ENCODE data around the gene ZSWIM4. TPM values are rescaled to one million over a fixed set of nuclear protein-coding genes. Genes with fewer than 3 reads are reported as not detected.

Gene ZSWIM4
- total and polyA plus RNA-seq, 2 of the 13 experiments (the other 11 are each of a cell fraction or from before 2014, with no cell fraction given) = 0.33 to 0.86 TPM

GRCh38 chr19:13765395-13766094 is 29.7 kb upstream of the ZSWIM4 start (continued):
- TF ChIP-seq HOXA5 (CRISPR knock-in tag; IDR thresholded peaks at IDR 0.05) (no peak), DNMT3B (CRISPR knock-in tag; conservative IDR thresholded peaks at IDR 0.05) (no peak), ZBTB40 (IDR thresholded peaks at IDR 0.05) (no peak), ZBTB40 (CRISPR knock-in tag; IDR thresholded peaks at IDR 0.05) (no peak), ZNF589 (CRISPR knock-in tag; conservative IDR thresholded peaks at IDR 0.05) (no peak), RXRA (CRISPR knock-in tag; IDR thresholded peaks at IDR 0.05) (no peak), MAFK (conservative IDR thresholded peaks at IDR 0.05 in 1 of 2, IDR thresholded peaks at IDR 0.05 in 1 of 2; ENCODE audit: low read length in 2 of 2) (0 out of 4 replicates have a peak, but pooled peaks of 1 of the 2 experiments have one; percentile 7), PRMT3 (CRISPR knock-in tag; IDR thresholded peaks at IDR 0.05; ENCODE audit: borderline replicate concordance, low read depth) (no peak), TCF7 (IDR thresholded peaks at IDR 0.05; ENCODE audit: low read depth) (no peak), KDM2A (CRISPR knock-in tag; IDR thresholded peaks at IDR 0.05; ENCODE audit: borderline replicate concordance, low read depth) (no peak), HMG20A (CRISPR knock-in tag; IDR thresholded peaks at IDR 0.05; ENCODE audit: borderline replicate concordance) (no peak; the same call in 1 of the 2 replicates), ZNF720 (CRISPR knock-in tag; IDR thresholded peaks at IDR 0.05) (no peak), ESRRA (CRISPR knock-in tag; IDR thresholded peaks at IDR 0.05; ENCODE audit: low read depth) (no peak), NCOA2 (CRISPR knock-in tag; IDR thresholded peaks at IDR 0.05) (no peak), SRSF4 (IDR thresholded peaks at IDR 0.05; ENCODE audit: low read depth, low read length, poor library complexity, severe bottlenecking) (no peak)
- TF ChIP-seq, protein P1, sequence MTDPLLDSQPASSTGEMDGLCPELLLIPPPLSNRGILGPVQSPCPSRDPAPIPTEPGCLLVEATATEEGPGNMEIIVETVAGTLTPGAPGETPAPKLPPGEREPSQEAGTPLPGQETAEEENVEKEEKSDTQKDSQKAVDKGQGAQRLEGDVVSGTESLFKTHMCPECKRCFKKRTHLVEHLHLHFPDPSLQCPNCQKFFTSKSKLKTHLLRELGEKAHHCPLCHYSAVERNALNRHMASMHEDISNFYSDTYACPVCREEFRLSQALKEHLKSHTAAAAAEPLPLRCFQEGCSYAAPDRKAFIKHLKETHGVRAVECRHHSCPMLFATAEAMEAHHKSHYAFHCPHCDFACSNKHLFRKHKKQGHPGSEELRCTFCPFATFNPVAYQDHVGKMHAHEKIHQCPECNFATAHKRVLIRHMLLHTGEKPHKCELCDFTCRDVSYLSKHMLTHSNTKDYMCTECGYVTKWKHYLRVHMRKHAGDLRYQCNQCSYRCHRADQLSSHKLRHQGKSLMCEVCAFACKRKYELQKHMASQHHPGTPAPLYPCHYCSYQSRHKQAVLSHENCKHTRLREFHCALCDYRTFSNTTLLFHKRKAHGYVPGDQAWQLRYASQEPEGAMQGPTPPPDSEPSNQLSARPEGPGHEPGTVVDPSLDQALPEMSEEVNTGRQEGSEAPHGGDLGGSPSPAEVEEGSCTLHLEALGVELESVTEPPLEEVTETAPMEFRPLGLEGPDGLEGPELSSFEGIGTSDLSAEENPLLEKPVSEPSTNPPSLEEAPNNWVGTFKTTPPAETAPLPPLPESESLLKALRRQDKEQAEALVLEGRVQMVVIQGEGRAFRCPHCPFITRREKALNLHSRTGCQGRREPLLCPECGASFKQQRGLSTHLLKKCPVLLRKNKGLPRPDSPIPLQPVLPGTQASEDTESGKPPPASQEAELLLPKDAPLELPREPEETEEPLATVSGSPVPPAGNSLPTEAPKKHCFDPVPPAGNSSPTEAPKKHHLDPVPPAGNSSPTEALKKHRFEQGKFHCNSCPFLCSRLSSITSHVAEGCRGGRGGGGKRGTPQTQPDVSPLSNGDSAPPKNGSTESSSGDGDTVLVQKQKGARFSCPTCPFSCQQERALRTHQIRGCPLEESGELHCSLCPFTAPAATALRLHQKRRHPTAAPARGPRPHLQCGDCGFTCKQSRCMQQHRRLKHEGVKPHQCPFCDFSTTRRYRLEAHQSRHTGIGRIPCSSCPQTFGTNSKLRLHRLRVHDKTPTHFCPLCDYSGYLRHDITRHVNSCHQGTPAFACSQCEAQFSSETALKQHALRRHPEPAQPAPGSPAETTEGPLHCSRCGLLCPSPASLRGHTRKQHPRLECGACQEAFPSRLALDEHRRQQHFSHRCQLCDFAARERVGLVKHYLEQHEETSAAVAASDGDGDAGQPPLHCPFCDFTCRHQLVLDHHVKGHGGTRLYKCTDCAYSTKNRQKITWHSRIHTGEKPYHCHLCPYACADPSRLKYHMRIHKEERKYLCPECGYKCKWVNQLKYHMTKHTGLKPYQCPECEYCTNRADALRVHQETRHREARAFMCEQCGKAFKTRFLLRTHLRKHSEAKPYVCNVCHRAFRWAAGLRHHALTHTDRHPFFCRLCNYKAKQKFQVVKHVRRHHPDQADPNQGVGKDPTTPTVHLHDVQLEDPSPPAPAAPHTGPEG (CRISPR knock-in tag; IDR thresholded peaks at IDR 0.05) = no peak
